Measurements from ENCODE around the gene ZNF580.

Gene ZNF580

GRCh38 chr19:55667006-55667381, 26.2 kb downstream of the ZNF580 start:
- DNase-seq = no peak

DNA sequence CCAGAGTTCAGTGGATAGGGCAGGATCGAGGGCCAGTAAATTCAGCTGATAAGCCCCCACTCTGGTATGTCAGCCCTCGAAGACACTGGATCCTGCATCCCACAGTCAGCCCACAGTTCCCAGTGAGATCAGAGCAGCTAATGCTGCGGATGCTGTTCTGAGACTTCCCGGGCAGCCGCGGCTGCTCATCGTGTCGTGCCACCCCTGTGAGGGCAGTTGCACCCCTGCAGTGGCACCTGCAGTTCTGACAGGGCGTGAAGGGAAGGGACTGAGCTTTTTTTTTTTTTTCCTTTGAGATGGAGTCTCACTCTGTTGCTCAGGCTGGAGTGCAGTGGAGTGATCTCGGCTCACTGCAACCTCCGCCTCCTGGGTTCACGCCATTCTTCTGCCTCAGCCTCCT, 26.7 kb downstream of the ZNF580 start:
- DNase-seq = no peak

GRCh38 chr19:55667958-55668357, 27.2 kb downstream of the ZNF580 start:
- DNase-seq = no peak

- DNase-seq = no peak
Observed at GRCh38 chr19:55668603-55669348, 28.0 kb downstream of the ZNF580 start.

DNA sequence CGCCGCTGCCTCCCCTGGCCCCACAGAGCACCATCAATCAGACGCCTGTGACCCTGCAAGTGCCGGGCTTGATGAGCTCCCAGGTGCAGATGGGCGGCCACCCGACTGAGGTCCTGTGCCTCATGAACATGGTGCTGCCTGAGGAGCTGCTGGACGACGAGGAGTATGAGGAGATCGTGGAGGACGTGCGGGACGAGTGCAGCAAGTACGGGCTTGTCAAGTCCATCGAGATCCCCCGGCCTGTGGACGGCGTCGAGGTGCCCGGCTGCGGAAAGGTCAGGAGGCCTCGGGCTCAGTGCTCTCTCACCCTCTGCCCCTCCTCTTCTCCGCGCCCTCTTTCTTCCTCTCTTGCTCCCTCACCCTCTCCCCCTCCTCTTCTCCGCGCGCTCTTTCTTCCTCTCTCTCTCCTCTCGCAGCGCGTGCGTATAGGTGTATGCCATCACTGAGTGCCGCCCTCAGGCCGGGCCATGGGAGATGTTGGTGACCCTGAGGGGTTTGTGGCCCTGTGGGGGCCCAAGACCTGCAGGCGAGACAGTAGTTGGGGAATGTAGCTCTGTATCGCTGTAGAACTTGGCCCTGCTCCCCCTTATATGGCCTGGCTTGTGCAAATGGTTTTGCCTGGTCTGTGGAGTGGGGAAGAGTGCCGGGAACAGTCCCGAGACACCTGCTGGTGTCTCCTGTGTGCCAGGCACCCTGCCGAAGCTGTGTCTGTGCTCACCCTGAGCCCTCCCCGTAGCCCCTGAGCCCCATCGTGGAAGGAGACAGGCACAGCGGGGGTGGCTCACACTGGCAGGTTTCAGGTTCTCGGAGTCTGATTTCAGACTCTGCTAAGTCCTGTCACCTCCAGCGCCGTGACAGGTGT, 28.8 kb downstream of the ZNF580 start:
- no peak for DNase-seq

- no peak for DNase-seq
Observed at GRCh38 chr19:55670280-55671053, 29.7 kb downstream of the ZNF580 start.

- no peak for DNase-seq
Observed at GRCh38 chr19:55671054-55671378, 30.2 kb downstream of the ZNF580 start.

- no peak for DNase-seq
Observed at GRCh38 chr19:55672418-55672817, 31.6 kb downstream of the ZNF580 start.

- DNase-seq = no peak
Observed at GRCh38 chr19:55673465-55673864, 32.7 kb downstream of the ZNF580 start.

GRCh38 chr19:55673889-55674288, 33.1 kb downstream of the ZNF580 start:
- no peak for DNase-seq

GRCh38 chr19:55674459-55674840, 33.6 kb downstream of the ZNF580 start:
- no peak for DNase-seq

GRCh38 chr19:55674841-55675660, 34.2 kb downstream of the ZNF580 start, which contains the start of gene EPN1:
EPN1 (plus strand) TSS chr19:55675226; CDS start chr19:55678628, 3,402 bp downstream.
- DNase-seq = peak; percentile 77 to 94

- DNase-seq = no peak
Observed at GRCh38 chr19:55675661-55676354, 35.0 kb downstream of the ZNF580 start.

GRCh38 chr19:55676383-55676782, 35.6 kb downstream of the ZNF580 start:
- no peak for DNase-seq

DNA sequence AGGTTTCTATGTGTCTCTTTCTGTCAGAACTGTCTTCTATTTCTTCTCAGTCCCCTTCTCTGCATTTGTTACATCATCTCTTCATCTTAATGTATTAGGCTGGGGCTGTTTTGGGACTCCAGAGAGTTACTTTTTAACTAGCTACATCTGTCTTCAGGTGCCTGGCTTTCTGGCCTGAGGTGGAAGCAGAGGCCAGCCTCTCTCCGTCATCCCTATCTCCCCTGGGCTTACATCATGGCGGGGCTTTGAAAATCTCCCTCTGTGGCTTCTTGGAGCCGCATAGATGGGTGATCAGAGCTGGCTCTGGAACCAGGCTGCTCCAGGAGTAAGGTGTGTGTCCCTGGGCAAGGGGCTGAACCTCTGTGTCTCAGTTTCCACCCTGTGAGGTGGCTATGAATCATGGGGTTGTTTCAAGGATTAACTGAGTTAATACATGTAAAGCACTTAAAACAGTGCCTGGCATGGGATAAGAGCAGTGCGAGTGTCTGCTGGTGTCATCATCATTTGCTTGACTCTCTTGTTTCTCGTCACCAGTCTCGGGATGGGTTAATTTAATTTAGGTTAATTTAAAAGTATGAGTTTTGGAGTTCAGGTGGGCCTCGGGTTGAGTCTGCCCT, 36.2 kb downstream of the ZNF580 start:
- DNase-seq = no peak

DNA sequence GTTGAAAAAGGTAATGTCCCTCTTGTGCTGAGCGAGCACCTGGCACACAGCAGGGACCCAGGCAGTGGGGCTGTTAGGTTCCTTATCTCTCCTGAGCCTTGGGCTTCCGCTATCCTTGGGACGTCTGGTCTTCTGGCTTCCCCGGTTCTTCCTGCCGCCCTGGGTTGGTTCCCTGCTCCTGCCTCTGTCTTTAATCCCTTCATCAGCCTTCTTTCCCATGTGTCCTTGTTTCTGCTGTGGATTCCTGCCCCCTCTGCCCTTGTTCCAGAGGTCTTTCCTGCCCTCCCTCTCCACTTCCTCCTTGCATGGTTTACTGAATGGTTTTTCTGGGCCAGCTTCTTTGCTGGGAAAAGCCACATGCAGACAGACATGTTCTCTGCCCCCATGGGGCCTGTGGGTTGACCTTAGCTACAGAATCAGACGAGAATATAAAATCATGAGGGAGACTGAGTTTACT, 36.8 kb downstream of the ZNF580 start:
- no peak for DNase-seq

DNA sequence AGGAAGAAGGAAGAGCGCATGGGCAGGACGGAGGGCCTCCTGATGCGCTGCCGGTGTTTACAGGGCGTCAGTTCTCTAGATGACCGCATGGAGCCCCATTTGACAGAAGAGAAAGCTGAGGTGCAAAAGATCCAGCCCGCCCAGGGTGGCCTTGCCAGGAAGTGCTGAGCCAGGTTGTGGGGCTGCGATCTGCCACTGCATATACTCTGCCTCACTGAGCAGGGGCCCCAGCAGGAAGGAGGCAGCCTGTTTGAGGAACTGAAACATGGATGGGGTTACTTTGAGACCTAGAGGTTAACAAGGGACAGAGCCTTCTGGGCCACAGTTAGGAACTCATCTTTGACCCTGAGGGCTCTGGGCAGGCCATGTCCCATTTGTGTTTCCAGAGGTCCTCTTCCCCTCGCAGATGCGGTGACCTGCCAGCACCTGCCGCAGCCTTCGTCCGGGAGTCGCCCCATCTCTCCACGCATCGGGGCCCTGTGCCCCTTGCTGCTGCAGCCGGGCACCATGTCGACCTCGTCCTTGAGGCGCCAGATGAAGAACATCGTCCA, 37.4 kb downstream of the ZNF580 start:
- peak in 1 of 2 donors; percentile 37 for DNase-seq

DNA sequence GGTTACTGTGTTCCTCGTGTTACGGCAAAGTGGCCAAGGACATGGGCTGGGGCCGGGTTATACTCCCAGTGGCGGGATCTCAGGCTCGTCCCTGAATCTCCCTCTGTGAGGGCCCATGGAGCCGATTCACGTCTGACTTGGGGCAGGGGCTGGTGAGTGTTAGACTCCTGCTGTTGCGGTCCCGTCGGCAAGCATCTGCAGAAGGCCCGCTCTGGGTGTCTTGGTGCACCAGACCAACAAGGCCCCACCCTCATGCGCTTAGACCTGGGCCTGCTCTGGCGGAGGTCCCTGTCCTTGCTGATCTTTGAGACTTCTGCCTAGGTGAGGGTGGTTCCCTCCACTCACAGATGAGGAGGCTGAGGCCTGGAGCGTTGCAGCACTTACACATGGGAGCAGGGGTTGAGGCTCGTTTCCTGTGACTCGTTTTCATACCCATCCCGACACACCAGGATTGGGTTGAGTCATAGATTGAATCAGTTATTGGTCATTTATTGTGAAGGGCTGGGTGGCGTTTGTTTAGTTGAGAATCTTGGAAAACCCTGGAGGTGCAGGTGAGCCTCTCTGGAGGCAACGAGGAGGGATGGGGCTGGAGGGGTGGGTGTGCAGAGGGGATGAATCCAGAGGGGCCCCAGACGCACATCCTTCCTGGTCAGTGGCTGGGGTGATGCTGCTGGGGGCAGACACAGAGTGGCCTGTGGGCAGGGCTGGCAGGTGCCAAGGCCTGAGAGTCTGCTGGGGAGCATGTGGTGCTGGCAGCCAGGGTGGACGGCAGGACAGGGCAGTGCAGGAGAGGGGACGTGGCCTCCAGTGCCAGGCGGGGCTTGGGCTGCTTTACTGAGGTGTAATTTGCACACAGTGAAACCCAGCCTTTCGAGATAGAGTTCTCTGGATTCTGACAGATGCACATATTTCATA, 38.8 kb downstream of the ZNF580 start:
- no peak for DNase-seq

DNA sequence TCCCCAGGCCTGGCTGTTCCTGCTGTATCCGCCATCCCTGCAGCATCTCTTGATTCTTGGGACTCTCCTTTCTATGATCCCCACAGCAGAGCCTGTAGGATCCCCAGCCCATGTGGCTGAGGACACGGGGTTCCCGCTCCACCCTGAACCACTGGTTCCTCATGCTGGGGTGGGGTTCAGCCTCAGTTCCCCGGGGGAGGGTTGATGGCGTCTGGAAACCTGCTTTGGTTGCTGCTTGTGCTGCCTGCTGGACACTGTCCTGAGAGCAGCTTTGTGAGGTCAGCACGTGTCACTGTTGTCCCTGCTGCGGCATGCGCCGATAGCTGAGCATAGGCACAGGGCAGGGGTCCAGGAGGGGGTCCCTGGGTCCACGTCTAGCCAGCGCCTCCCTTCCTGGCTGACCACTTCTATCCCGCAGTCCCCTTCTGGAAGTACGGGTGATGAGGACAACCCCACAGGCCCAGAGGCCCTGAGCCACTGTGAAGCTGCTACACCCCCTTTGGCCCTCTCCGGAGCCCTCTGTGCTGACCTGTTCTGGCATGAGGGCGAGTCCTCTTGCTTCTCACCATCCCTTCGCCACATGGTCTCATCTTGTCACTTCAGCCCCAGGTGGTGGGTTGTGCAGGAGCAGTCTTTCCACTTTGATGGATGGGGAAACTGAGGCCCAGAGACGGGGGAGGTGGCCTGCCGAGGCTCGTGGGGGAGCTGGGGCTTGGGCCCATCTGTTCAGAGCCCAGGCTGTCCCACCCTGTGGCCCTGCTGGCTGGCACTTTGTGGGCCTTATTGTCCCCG, 39.7 kb downstream of the ZNF580 start:
- DNase-seq = no peak
